T-helper 1 cell treated with Interleukin-12 subunit alpha and Interleukin-12 subunit beta and Interleukin-4 antibody, amounts not matched to agents 30 μg/mL and 1 μg/mL, for 36 hours (primary cell): ENCODE measurements around the gene VAMP8.

Source experiments
- H3K27ac Mint-ChIP-seq: one replicate; pipeline ENCODE4 v1.8.0; 2021; ENCODE audit warnings: mild to moderate bottlenecking, mixed read lengths
- H3K27me3 Mint-ChIP-seq: one replicate; pipeline ENCODE4 v1.8.0; 2021; ENCODE audit warnings: low read depth, mixed read lengths
- H3K36me3 Mint-ChIP-seq: one replicate; pipeline ENCODE4 v1.8.0; 2021; ENCODE audit warnings: low read depth, mixed read lengths
- H3K4me1 Mint-ChIP-seq: one replicate; pipeline ENCODE4 v1.8.0; 2021; ENCODE audit warnings: low read depth, mixed read lengths
- H3K4me3 Mint-ChIP-seq: one replicate; pipeline ENCODE4 v1.8.0; 2021; ENCODE audit warnings: mild to moderate bottlenecking, moderate library complexity, mixed read lengths
- H3K9me3 Mint-ChIP-seq: one replicate; pipeline ENCODE4 v1.8.0; 2021; ENCODE audit warnings: mixed read lengths

Gene VAMP8

DNA sequence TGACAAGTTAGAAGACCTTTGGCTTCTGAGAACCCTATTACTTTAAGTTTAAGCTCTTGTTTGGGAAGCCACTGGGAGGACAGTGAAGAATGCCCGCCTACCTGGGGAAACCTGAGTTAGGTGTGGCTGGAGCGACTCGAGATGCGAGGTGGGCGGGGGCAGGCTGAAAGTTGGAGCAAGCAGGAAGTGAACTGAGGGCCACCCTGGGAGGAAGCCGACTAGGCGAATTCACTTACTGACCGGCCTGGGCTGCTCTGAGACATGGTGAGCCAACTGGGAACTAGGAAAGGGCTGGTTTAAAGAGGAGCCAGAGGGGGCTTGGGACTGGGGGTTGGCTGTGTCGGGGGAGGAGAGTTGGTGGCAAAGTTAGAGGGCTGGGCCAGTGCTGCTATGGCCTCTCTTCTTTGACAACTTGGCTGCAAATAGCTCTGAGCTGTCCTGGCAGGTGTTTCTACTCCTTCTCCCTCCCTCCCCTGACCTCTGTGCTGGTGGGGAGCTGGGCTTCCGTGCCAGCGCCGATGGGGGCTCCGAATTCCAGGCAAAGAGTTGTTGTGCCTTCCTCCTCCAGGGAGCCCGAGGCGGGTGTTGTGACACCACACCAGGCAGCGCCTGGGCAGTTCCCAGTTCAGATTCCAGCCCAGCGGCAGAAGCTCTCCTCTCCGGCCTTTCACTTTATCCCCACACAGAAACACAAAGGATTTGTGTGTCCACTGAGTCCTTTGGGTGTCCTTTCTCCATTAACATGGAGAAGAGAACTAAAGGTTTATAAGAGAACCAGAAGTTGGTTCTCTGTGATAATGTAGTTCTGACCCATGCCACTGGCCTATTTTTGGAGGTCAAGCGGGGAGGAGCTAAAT lies at the start of gene VAMP8:
Gene VAMP8, plus strand, starts transcription at position 201 of the 857 bp plus-strand sequence. Its CDS starts 61 bp downstream, at position 262.
- Mint-ChIP-seq H3K27me3 (peaks cover 3% of the 10 kb centered on the region), H3K36me3 (peaks cover 25% of the 10 kb centered on the region), H3K27ac (peak within 1 kb of the TSS; percentile 77), H3K4me1 (peaks cover 33% of the 10 kb centered on the region), H3K4me3 (peak within 1 kb of the TSS; percentile 93), H3K9me3 (no peaks in the 10 kb centered on the region)

DNA sequence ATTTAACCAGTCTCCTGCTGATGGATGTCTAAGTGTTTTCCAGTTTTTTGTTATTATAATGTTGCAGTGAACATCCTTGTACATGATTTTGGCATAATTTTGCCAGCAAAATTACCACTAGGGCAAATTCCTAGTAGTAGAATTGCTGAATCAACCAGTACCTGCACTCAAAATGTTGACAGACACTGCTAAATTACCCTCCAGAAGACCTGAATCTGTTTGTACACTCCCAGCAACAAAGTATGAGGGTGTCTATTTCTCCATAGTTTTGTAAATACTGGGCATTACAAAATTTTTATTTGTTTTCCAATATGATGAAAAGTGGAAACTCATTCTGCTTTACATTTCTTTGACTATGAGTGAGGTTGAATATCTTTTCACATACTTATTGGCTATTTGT lies 49.6 kb upstream of the VAMP8 start:
- no peaks in the 10 kb centered on the region for H3K9me3 Mint-ChIP-seq
- H3K27ac Mint-ChIP-seq, result no peak overlapping the region
- no peaks in the 10 kb centered on the region for H3K4me1 Mint-ChIP-seq
- H3K4me3 Mint-ChIP-seq, result no peak overlapping the region
- H3K27me3 Mint-ChIP-seq, result peaks cover 22% of the 10 kb centered on the region
- H3K36me3 Mint-ChIP-seq, result no peaks in the 10 kb centered on the region

DNA sequence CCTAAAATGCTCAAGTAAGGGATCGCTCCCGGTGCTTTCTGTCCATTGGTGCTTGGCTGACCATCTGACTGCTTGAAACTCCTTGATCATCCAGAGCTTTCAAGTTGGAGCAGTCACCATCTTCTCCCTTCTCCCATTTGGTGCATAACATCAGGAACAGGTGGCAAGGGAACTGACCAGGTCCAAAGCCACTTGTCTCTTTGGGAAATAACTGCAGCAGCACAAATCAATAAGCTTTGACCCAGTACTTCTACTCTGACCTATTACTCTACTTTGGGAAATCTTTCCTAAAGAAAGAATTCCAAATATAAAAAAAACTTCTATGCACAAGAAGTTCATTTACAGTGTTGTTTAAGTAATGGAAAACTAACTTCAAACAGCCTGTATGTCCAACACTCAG lies 49.0 kb upstream of the VAMP8 start:
- no peaks in the 10 kb centered on the region for H3K36me3 Mint-ChIP-seq
- no peak overlapping the region for H3K27ac Mint-ChIP-seq

DNA sequence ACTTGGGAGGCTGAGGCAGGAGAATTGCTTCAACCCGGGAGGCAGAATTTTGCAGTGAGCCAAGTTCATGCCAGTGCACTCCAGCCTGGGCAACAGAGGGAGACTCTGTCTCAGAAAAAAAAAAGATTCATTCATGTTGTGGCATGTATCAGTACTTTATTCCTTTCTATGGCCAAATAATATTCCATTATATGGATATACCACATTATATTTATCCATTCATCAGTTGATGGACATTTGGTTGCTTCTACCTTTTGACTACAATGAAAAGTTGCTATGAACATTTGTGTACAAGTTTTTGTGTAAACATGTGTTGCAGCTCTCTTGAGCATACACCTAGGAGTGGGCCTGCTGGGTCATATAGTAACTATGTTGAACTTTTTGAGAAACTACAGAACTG lies 47.6 kb upstream of the VAMP8 start:
- H3K4me3 Mint-ChIP-seq, result no peak overlapping the region
- H3K27me3 Mint-ChIP-seq, result peaks cover 21% of the 10 kb centered on the region
- no peaks in the 10 kb centered on the region for H3K36me3 Mint-ChIP-seq
- no peak overlapping the region for H3K27ac Mint-ChIP-seq
- H3K9me3 Mint-ChIP-seq, result no peaks in the 10 kb centered on the region
- no peaks in the 10 kb centered on the region for H3K4me1 Mint-ChIP-seq

More for the DNA sequence above, 49.0 kb upstream of the VAMP8 start:
- no peak overlapping the region for H3K4me3 Mint-ChIP-seq
- peaks cover 22% of the 10 kb centered on the region for H3K27me3 Mint-ChIP-seq
- no peaks in the 10 kb centered on the region for H3K4me1 Mint-ChIP-seq
- no peaks in the 10 kb centered on the region for H3K9me3 Mint-ChIP-seq

DNA sequence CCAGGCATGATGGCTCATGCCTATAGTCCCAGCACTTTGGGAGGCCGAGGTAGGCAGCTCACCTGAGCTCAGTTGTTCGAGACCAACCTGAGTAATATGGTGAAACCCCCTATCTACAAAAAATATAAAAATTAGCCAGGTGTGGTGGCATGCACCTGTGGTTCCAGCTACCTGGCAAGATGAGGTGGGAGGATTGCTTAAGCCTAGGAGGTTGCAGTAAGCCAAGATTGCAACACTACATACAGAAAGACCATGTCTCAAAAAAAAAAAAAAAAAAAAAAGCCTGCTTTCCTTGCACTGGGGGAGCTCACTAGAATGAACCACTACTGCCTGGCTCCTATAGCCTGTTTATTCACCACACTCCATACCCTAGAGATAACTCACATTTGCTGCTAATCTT lies 45.8 kb upstream of the VAMP8 start:
- Mint-ChIP-seq H3K9me3 (no peaks in the 10 kb centered on the region), H3K4me1 (peaks cover 4% of the 10 kb centered on the region), H3K36me3 (no peaks in the 10 kb centered on the region), H3K27ac (no peak overlapping the region), H3K4me3 (no peak overlapping the region), H3K27me3 (peaks cover 14% of the 10 kb centered on the region)

DNA sequence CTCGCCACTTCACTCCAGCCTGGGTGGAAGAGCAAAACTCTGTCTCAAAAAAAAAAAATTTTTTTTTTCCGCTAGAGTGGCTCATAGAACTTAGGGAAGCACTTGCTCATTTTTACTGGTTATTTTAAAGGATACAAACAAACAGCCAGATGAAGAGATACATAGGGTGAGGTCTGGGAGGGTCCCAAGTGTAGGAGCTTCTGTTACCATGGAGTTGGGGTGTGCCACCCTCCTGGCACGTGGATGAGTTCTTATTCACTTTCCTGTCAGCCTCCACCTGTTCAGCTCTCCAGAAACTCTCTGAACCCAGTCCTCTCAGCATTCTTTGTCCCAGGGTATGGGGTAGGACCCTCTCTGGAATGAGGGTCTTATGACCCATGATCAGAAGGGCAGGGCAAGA lies 43.3 kb upstream of the VAMP8 start:
- H3K27me3 Mint-ChIP-seq, result no peaks in the 10 kb centered on the region
- peaks cover 12% of the 10 kb centered on the region for H3K4me1 Mint-ChIP-seq
- H3K36me3 Mint-ChIP-seq, result no peaks in the 10 kb centered on the region
- H3K9me3 Mint-ChIP-seq, result no peaks in the 10 kb centered on the region
- no peak overlapping the region for H3K4me3 Mint-ChIP-seq
- H3K27ac Mint-ChIP-seq, result no peak overlapping the region

DNA sequence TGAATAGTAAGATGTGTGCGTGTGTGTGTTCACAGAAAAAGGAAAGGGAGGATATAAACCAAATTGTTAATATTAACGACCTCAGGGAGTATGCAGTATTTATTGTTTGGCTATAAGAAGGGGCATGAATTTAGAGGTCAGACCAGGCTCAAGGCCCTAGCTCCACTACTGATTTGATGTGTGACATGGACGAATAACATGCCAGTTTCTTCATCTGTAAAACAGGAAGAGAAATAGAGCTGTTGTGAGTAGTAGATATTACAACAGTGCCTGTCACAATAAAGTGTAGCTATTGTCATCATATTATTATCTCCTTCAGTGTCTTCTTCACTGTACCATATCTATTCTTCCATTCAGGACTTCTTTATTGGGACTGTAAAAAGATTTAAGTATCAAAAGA lies 42.5 kb upstream of the VAMP8 start:
- Mint-ChIP-seq H3K9me3 (no peaks in the 10 kb centered on the region), H3K36me3 (peaks cover 3% of the 10 kb centered on the region), H3K4me3 (no peak overlapping the region), H3K27me3 (no peaks in the 10 kb centered on the region), H3K4me1 (peaks cover 13% of the 10 kb centered on the region), H3K27ac (no peak overlapping the region)

DNA sequence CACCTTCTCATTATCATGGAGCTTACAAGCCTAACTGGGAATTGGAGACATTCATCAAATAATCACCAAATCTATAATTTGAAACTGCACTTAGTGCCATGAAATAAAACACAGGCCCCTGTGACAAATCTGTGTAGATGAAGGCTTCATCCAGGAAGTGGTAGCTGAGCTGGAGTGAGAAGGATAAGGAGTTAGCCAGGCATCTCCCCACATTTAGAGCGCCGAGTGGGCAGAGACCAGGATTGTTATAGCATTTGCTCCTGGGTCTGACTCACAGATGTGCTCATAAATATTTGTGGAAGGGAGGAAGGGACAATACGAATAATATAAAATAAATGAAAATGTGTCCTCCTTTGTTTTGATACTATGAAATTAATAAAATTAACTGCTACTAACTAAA lies 40.9 kb upstream of the VAMP8 start:
- Mint-ChIP-seq H3K4me1 (peaks cover 28% of the 10 kb centered on the region), H3K27ac (no peak overlapping the region), H3K4me3 (no peak overlapping the region)

DNA sequence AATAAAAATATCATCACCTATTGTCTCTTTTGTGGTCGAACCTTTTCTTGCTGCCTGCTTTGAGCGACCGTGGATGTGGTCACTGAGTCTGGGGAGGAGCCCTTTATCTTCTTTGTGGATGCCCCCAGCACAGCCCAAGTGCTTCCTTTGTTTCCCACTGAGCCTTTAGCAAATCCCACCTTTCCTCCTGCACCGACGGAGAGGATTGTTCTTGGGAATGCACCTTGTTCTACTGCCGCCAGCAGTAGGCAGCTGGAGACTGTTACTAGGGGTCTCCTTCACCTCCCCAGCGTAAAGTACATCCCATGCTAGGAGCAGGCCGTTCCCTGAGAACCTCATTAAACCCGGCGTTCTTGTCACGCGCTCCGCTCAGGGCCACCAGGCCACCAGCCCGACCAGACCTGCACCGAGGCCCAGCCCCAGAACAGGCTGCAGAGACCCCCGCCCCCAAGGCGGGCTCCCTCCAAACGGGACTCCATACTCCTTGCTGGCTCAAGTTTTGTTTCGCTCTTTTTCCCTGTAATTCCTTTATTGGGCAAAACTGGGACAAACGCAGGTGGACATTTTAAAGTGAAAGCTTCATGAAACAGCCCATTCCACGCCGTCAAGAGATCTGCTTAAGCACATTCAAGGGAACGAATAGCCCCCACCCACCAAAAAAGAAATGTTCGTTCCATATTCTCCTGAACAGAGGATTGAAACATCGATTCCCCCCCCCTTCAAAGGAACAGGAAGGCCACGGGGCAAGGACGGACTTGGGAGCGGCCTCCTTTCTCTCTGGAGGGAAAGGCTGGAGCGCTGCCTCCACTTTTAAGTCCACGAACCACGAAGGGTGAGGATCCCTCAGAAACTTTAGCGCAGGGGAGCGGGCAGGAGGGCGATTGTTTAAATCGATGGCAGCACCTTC lies 39.5 kb upstream of the VAMP8 start:
- Mint-ChIP-seq H3K27ac (peak overlapping the region; percentile 92), H3K27me3 (no peaks in the 10 kb centered on the region), H3K9me3 (no peaks in the 10 kb centered on the region), H3K4me3 (peak overlapping the region; percentile 92), H3K4me1 (peaks cover 40% of the 10 kb centered on the region), H3K36me3 (peaks cover 32% of the 10 kb centered on the region)

More for the DNA sequence above, 40.9 kb upstream of the VAMP8 start:
- no peaks in the 10 kb centered on the region for H3K27me3 Mint-ChIP-seq
- peaks cover 19% of the 10 kb centered on the region for H3K36me3 Mint-ChIP-seq
- no peaks in the 10 kb centered on the region for H3K9me3 Mint-ChIP-seq

DNA sequence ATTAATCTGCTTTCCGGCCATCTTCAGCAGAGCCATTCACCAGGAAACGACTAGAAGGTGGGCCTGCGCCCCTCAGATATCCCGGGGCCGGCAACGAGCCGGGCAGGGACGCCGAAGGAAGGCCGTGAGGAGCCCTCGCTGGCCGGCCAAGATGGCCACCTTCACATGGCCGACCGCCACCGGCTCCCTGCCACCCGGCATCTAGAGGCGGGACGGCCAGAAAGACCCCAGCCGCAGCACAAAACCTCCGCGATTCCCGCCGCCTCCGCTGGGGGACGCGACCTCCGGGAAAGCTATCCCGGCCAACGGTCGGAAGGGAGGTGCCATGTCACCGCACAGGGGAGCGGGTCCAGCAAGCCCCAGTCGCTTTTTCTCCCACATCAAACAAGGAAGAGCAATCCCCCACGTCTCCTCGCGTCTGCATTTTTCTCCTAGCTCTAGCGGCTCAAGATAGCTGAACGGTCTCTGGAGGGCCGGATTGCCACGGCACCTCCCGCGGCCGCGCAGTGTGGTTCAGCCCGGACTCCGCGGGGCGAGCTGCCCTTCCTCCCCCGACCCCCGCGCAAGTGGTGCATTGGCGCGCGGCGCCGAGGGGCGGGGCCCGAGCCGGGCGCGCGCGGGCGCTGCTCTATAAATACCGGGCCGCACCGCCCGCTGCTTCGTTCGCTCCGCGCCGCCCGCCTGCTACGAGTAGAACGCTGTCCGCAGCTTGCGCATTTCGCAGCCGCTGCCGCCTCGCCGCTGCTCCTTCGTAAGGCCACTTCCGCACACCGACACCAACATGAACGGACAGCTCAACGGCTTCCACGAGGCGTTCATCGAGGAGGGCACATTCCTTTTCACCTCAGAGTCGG lies 38.7 kb upstream of the VAMP8 start, which contains the start of gene MAT2A:
Gene MAT2A, plus strand, starts transcription at position 662 of the 854 bp plus-strand sequence. Its CDS starts 120 bp downstream, at position 782.
- H3K27ac Mint-ChIP-seq, result peak within 1 kb of the TSS; percentile 92
- H3K4me3 Mint-ChIP-seq, result peak within 1 kb of the TSS; percentile 92
- H3K4me1 Mint-ChIP-seq, result peaks cover 44% of the 10 kb centered on the region
- H3K27me3 Mint-ChIP-seq, result no peaks in the 10 kb centered on the region
- no peaks in the 10 kb centered on the region for H3K9me3 Mint-ChIP-seq
- peaks cover 37% of the 10 kb centered on the region for H3K36me3 Mint-ChIP-seq

DNA sequence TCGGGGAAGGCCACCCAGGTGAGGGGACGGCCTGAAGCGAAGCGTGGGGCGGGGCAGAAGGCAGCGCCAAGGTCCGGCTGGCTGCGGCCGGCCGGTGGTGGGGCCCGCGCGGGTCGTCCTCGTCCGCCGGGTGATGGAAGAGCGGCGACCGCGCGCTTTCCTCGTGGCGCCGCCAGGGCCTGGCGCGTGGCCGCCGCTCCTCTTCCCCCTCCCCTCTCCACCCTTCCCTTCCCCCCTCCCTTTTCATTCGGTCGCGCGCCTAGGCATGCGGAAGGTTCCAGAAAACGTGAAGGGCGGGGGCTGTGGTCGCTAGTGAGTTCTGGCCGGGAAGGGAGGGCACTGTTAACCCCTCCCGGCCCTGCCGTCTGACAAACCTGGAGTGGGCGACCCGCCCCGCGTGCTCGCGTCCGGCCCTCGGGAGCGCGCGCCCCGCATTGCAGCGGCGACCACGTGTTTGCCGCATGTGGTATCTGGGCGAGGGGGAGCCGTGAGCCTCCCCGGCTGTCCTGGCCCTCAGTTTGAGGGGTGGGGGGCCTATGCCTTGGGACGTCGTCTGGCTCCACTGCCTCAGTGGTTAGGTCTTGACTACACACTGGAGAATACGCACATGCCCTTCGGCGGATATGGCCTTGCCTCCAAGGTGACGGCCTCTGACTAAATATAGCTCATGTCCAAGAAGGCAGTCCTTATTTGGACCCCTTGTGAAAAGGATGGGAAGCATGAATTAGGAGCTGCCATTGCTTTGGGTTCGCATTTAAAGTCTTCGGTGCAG lies 37.8 kb upstream of the VAMP8 start:
- H3K4me1 Mint-ChIP-seq, result peaks cover 48% of the 10 kb centered on the region
- H3K9me3 Mint-ChIP-seq, result no peaks in the 10 kb centered on the region
- no peaks in the 10 kb centered on the region for H3K27me3 Mint-ChIP-seq
- H3K36me3 Mint-ChIP-seq, result peaks cover 44% of the 10 kb centered on the region
- peak overlapping the region; percentile 92 for H3K4me3 Mint-ChIP-seq
- H3K27ac Mint-ChIP-seq, result peak overlapping the region; percentile 92

DNA sequence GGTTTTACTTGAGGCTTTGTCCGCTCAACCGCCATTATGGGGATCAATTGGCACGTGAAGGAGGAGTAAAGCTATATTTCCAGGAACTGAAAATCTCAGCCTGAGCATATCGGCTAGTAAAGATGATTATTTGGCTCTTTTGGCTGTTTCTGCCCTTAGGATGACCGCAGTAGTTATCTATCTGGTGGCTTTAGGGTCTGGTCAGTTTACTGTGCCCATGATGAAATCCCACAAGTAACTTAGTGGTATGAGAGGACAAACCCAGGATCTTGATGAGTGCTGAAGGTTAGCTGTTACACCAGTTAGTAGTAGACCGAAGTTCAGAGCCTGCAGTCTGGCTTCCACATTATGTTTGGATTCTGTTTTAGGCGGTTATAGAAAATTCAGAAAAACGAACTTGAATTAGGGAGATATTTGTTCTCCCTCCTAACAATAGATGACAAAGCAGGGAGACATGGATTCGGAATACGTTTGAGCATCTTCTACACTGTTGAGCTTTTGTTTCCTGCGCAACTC lies 37.2 kb upstream of the VAMP8 start:
- H3K36me3 Mint-ChIP-seq, result peaks cover 47% of the 10 kb centered on the region
- H3K27ac Mint-ChIP-seq, result peak overlapping the region; percentile 80
- peak overlapping the region; percentile 92 for H3K4me3 Mint-ChIP-seq
- no peaks in the 10 kb centered on the region for H3K9me3 Mint-ChIP-seq
- no peaks in the 10 kb centered on the region for H3K27me3 Mint-ChIP-seq
- H3K4me1 Mint-ChIP-seq, result peaks cover 48% of the 10 kb centered on the region

DNA sequence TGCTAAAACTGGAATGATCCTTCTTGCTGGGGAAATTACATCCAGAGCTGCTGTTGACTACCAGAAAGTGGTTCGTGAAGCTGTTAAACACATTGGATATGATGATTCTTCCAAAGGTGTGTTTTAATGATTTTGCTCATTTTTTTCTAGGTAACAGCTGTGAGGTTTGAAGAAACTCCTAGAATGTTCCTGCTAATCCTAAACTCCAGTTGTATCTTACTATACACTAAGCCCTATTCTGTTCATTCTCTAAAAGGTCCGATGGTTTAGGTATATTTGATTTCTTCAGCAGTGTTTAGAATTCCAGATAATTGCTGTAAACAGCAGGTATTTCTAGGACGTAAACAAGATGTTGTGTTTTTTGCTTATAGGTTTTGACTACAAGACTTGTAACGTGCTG lies 36.1 kb upstream of the VAMP8 start:
- Mint-ChIP-seq H3K4me1 (peaks cover 47% of the 10 kb centered on the region), H3K27me3 (no peaks in the 10 kb centered on the region), H3K36me3 (peaks cover 52% of the 10 kb centered on the region), H3K27ac (no peak overlapping the region), H3K9me3 (no peaks in the 10 kb centered on the region), H3K4me3 (peak overlapping the region; percentile 92)
